SK-N-SH (cell line): Measurements from ENCODE around the gene TUBGCP6. TPM values are rescaled to one million over a fixed set of nuclear protein-coding genes. Genes with fewer than 3 reads are reported as not detected.

ENCODE experiments used
- CTCF ChIA-PET: fragments of 300-600, 350-600 bp; formaldehyde crosslinking; extraction: SDS; loops from one replicate; lab custom pipeline; 2021; lab: Yijun Ruan, JAX
- POLR2A ChIA-PET: fragments of 350-600 bp; sonication (Branson Sonifier 250); formaldehyde crosslinking; extraction: SDS; loops from one replicate; lab custom pipeline; 2020; ENCODE audit warnings: antibody characterized with exemption, inconsistent platforms; lab: Yijun Ruan, JAX
- DNase-seq: peaks from one replicate; pipeline ENCODE4 v3.0.0; 2012
- H2AFZ ChIP-seq: fragments of 200-600 bp; sonication (generic); 2 replicates; pipeline ENCODE4 v1.8.1; 2016; ENCODE audit warnings: antibody characterized with exemption, mild to moderate bottlenecking, low read depth
- H3F3A ChIP-seq: fragments of 200-600 bp; sonication (generic); replicated peaks from 2 replicates; pipeline ENCODE3; 2016; ENCODE audit warnings: antibody characterized with exemption, mild to moderate bottlenecking; ENCODE audit not compliant: insufficient read depth
- H3K27ac ChIP-seq, 2 experiments: fragments of 200-500 bp in 1 of 2; fragments of 200-600 bp in 1 of 2; sonication (Bioruptor generic) in 1 of 2; sonication (generic), shearing (Covaris generic) in 1 of 2; 2 replicates each; pipeline versions ENCODE4 v1.5.1 to v1.6.1; 2014 to 2016; ENCODE audit warnings: low read depth in 2 of 2, inconsistent platforms in 1 of 2, low read length in 1 of 2, mild to moderate bottlenecking in 1 of 2, mixed read lengths in 1 of 2
- H3K27me3 ChIP-seq: fragments of 200-600 bp; sonication (generic), shearing (Covaris generic); 2 replicates; pipeline ENCODE4 v1.6.1; 2016; ENCODE audit warnings: mixed run types; ENCODE audit not compliant: insufficient read depth
- H3K36me3 ChIP-seq, 2 experiments: fragments of 200-500 bp in 1 of 2; fragments of 200-600 bp in 1 of 2; sonication (Bioruptor generic) in 1 of 2; sonication (generic) in 1 of 2; replicated peaks in 1 of 2; 2 replicates each; pipeline versions ENCODE3 to v1.5.1; 2014 to 2016; ENCODE audit warnings: low read length in 1 of 2, mild to moderate bottlenecking in 1 of 2; ENCODE audit not compliant: insufficient read depth in 2 of 2, control insufficient read depth in 1 of 2
- H3K4me1 ChIP-seq, 2 experiments: fragments of 200-500 bp in 1 of 2; fragments of 200-600 bp in 1 of 2; sonication (Bioruptor generic) in 1 of 2; sonication (generic), shearing (Covaris generic) in 1 of 2; 2 replicates each; pipeline versions ENCODE4 v1.5.1 to v1.6.1; 2014 to 2016; ENCODE audit warnings: low read depth in 1 of 2, low read length in 1 of 2, mixed run types in 1 of 2; ENCODE audit not compliant: insufficient read depth in 2 of 2, control insufficient read depth in 1 of 2
- H3K4me2 ChIP-seq: fragments of 200-600 bp; sonication (generic), shearing (Covaris generic); 2 replicates; pipeline ENCODE4 v1.6.1; 2017; ENCODE audit warnings: mixed run types
- H3K4me3 ChIP-seq, 2 experiments: fragments of 200-500 bp in 1 of 2; fragments of 200-600 bp in 1 of 2; sonication (Bioruptor generic) in 1 of 2; sonication (generic), shearing (Covaris generic) in 1 of 2; 2 replicates each; pipeline versions ENCODE4 v1.5.1 to v1.8.1; 2014 to 2016; ENCODE audit warnings: low read depth in 2 of 2, inconsistent platforms in 1 of 2, low read length in 1 of 2, mild to moderate bottlenecking in 1 of 2, mixed read lengths in 1 of 2, moderate library complexity in 1 of 2
- H3K79me2 ChIP-seq: fragments of 200-600 bp; sonication (generic); 2 replicates; pipeline ENCODE4 v1.8.1; 2017; ENCODE audit warnings: mild to moderate bottlenecking; ENCODE audit not compliant: insufficient read depth
- H3K9ac ChIP-seq: fragments of 200-600 bp; sonication (generic); 2 replicates; pipeline ENCODE4 v1.6.1; 2017; ENCODE audit warnings: mixed run types
- H3K9me2 ChIP-seq: fragments of 200-600 bp; sonication (generic); 2 replicates; pipeline ENCODE4 v1.6.1; 2017; ENCODE audit warnings: mixed run types
- H3K9me3 ChIP-seq: fragments of 200-600 bp; sonication (generic); 2 replicates; pipeline ENCODE4 v1.6.1; 2017; ENCODE audit warnings: mixed run types, mild to moderate bottlenecking, moderate library complexity
- H4K20me1 ChIP-seq: fragments of 200-600 bp; sonication (generic); 2 replicates; pipeline ENCODE4 v1.6.1; 2017; ENCODE audit warnings: mild to moderate bottlenecking, mixed run types; ENCODE audit not compliant: insufficient read depth
- CTCF ChIP-seq: fragments of 200-600 bp; sonication (generic); IDR thresholded peaks from 2 replicates; pipeline ENCODE4 v1.6.1; 2017; ENCODE audit warnings: antibody characterized with exemption, mild to moderate bottlenecking, moderate library complexity
- EP300 ChIP-seq, 2 experiments: IDR thresholded peaks; 2 replicates each; pipeline versions ENCODE4 v1.4.0 to v1.6.1; 2012; ENCODE audit warnings: borderline replicate concordance in 1 of 2, low read depth in 1 of 2, low read length in 1 of 2
- FOXJ3 ChIP-seq: sonication (generic); formaldehyde crosslinking; IDR thresholded peaks from 2 replicates; pipeline ENCODE4 v1.5.1; 2020; ENCODE audit warnings: mild to moderate bottlenecking, missing genetic modification reagents
- GABPA ChIP-seq: IDR thresholded peaks from 2 replicates; pipeline ENCODE4 v1.4.0; 2012; ENCODE audit warnings: low read depth, mild to moderate bottlenecking
- MXI1 ChIP-seq: IDR thresholded peaks from 2 replicates; pipeline ENCODE4 v1.6.1; 2012; ENCODE audit warnings: mild to moderate bottlenecking, low read depth, low read length, improper control_type of control experiment
- NFIC ChIP-seq: IDR thresholded peaks from 2 replicates; pipeline ENCODE4 v1.4.0; 2012; ENCODE audit warnings: borderline replicate concordance
- PBX3 ChIP-seq: IDR thresholded peaks from 2 replicates; pipeline ENCODE4; 2012
- POLR2AphosphoS5 ChIP-seq: IDR thresholded peaks from 2 replicates; pipeline ENCODE4 v1.6.1; 2012; ENCODE audit warnings: low read depth, low read length
- RCOR1 ChIP-seq: fragments of 150-350 bp; IDR thresholded peaks from 2 replicates; pipeline ENCODE4 v1.6.1; 2017; ENCODE audit warnings: antibody characterized with exemption, low read length
- TAF1 ChIP-seq: IDR thresholded peaks from 2 replicates; pipeline ENCODE4 v1.6.1; 2012; ENCODE audit warnings: low read depth, mild to moderate bottlenecking, low read length, moderate library complexity, borderline replicate concordance
- USF1 ChIP-seq: IDR thresholded peaks from 2 replicates; pipeline ENCODE4 v1.4.0; 2012; ENCODE audit warnings: low read depth, borderline replicate concordance
- USF2 ChIP-seq: fragments of 150-350 bp; IDR thresholded peaks from 2 replicates; pipeline ENCODE4 v1.6.1; 2017; ENCODE audit warnings: antibody characterized with exemption, low read length, low read depth, borderline replicate concordance
- whole genome bisulfite sequencing: methylation state at CpG from one replicate; pipeline ENCODE4 v1.1.6; 2017; ENCODE audit warnings: low lambda C conversion rate; 5-methylcytosine and 5-hydroxymethylcytosine counted together
- polyA plus RNA-seq, 3 experiments: library from polyadenylated mRNA; depleted of rRNA; stranded (reverse); fragments of >200 nt; gene quantifications; 2 replicates each; pipeline ENCODE4 v1.2.3, GENCODE V29; 2012

Gene TUBGCP6
- polyA plus RNA-seq, 1 of the 3 experiments (the other 2 are of a cell fraction), result 40.4 TPM

GRCh38 chr22:50180727-50181521 is 63.9 kb downstream of the TUBGCP6 start:
- Histone ChIP-seq H3K79me2 (no peaks in the 10 kb centered on the region), H3F3A (no peaks in the 10 kb centered on the region), H3K9me2 (no peaks in the 10 kb centered on the region), H3K27ac (no peak overlapping the region), H3K36me3 (no peaks in the 10 kb centered on the region), H3K27me3 (no peaks in the 10 kb centered on the region), H3K9ac (no peak overlapping the region), H4K20me1 (no peaks in the 10 kb centered on the region), H3K4me2 (no peak overlapping the region), H3K4me3 (no peak overlapping the region), H2AFZ (no peak overlapping the region), H3K4me1 (peaks cover 0 to 15% of the 10 kb centered on the region in 2 experiments; a peak in 1 of 4 replicates), H3K9me3 (no peaks in the 10 kb centered on the region)
- no peak for DNase-seq
- 95% methylated on average over 19 of the region's 27 CpGs for WGBS
- POLR2A ChIA-PET, result no interaction called here
- CTCF ChIA-PET, result interaction anchor here (1.2 kb wide), 1 partner anchor 10 kb away, joined by 3 read pairs; the partner anchor contains the start of gene PANX2
- TF ChIP-seq MXI1 (no peak), RCOR1 (no peak), POLR2AphosphoS5 (no peak), CTCF (no peak), FOXJ3 (CRISPR knock-in tag) (no peak), NFIC (no peak), USF2 (no peak), TAF1 (no peak), PBX3 (no peak), GABPA (no peak), USF1 (no peak), EP300 (IDR thresholded peaks at IDR 0.05; ENCODE audit: borderline replicate concordance in 1 of 2, low read depth in 1 of 2, low read length in 1 of 2) (no peak)
